ENCODE measurements around the gene MCU. TPM values are rescaled to one million over a fixed set of nuclear protein-coding genes. Genes with fewer than 3 reads are reported as not detected.

The MCU gene
- total RNA-seq, 4 donors from 2014 or later, result 17.6 to 24.9 (median 20.3) TPM

GRCh38 chr10:72747521-72747920 is 55.6 kb downstream of the MCU start:
- 86 to 88% methylated on average over 2 to 8 of the region's 8 CpGs for WGBS, 2 donors (ENCODE audit: low coverage in 1 of 2)
- no peaks in the 10 kb centered on the region for H3K36me3 ChIP-seq
- TF ChIP-seq POLR2AphosphoS5 (IDR thresholded peaks at IDR 0.05) (no peak), EP300 (IDR thresholded peaks at IDR 0.05) (no peak), POLR2A (IDR thresholded peaks at IDR 0.05) (no peak), CTCF (IDR thresholded peaks at IDR 0.05) (no peak)
- no peaks in the 10 kb centered on the region for H3K9me3 ChIP-seq
- no peak overlapping the region for H3K4me3 ChIP-seq
- no peak overlapping the region for H3K27ac ChIP-seq
- no peaks in the 10 kb centered on the region for H3K27me3 ChIP-seq
- peaks cover 3 to 40% (median 6%) of the 10 kb centered on the region in 3 donors for H3K4me1 ChIP-seq
- ATAC-seq, result no peak

GRCh38 chr10:72753760-72754231 is 61.9 kb downstream of the MCU start:
- TF ChIP-seq POLR2AphosphoS5 (IDR thresholded peaks at IDR 0.05) (no peak), EP300 (IDR thresholded peaks at IDR 0.05) (no peak), CTCF (IDR thresholded peaks at IDR 0.05) (no peak), POLR2A (IDR thresholded peaks at IDR 0.05) (no peak)
- Histone ChIP-seq H3K9me3 (no peaks in the 10 kb centered on the region), H3K4me3 (no peak overlapping the region), H3K27me3 (no peaks in the 10 kb centered on the region), H3K27ac (no peak overlapping the region), H3K4me1 (no peaks in the 10 kb centered on the region), H3K36me3 (no peaks in the 10 kb centered on the region)
- no peak for ATAC-seq
- 94% methylated on average over 3 of the region's 3 CpGs; no CpG with 5 or more reads in 1 of the 2 donors for WGBS, 2 donors (ENCODE audit: low coverage in 1 of 2)

- Histone ChIP-seq H3K27me3 (no peaks in the 10 kb centered on the region), H3K4me3 (no peak overlapping the region), H3K4me1 (no peaks in the 10 kb centered on the region), H3K9me3 (no peaks in the 10 kb centered on the region), H3K27ac (no peak overlapping the region), H3K36me3 (no peaks in the 10 kb centered on the region)
- TF ChIP-seq POLR2A (IDR thresholded peaks at IDR 0.05) (no peak), CTCF (IDR thresholded peaks at IDR 0.05) (no peak), POLR2AphosphoS5 (IDR thresholded peaks at IDR 0.05) (no peak), EP300 (IDR thresholded peaks at IDR 0.05) (no peak)
- 100% methylated on average over 1 of the region's 2 CpGs for WGBS, 2 donors (ENCODE audit: low coverage in 1 of 2)
- no peak for ATAC-seq
Observed at GRCh38 chr10:72754275-72755032, 62.5 kb downstream of the MCU start.

- ATAC-seq, result no peak
- H3K27ac ChIP-seq, result no peak overlapping the region
- H3K9me3 ChIP-seq, result no peaks in the 10 kb centered on the region
- no peaks in the 10 kb centered on the region for H3K4me1 ChIP-seq
- TF ChIP-seq POLR2AphosphoS5 (IDR thresholded peaks at IDR 0.05) (no peak), CTCF (IDR thresholded peaks at IDR 0.05) (no peak), POLR2A (IDR thresholded peaks at IDR 0.05) (no peak), EP300 (IDR thresholded peaks at IDR 0.05) (no peak)
- H3K4me3 ChIP-seq, result no peak overlapping the region
- no peaks in the 10 kb centered on the region for H3K36me3 ChIP-seq
- WGBS, 2 donors (ENCODE audit: low coverage in 1 of 2), result 58 to 73% methylated on average over 5 to 6 of the region's 7 CpGs
- H3K27me3 ChIP-seq, result no peaks in the 10 kb centered on the region
Observed at GRCh38 chr10:72756674-72757385, 64.9 kb downstream of the MCU start.

All from gastroesophageal sphincter (tissue), 4 donors.